GM23338 (cell line): ENCODE data around the gene ABR. TPM values are rescaled to one million over a fixed set of nuclear protein-coding genes. Genes with fewer than 3 reads are reported as not detected.

Source experiments
- ATAC-seq: fragments of 200-7000 bp; cut with Tn5 transposase; 3 replicates; pipeline ENCODE4 v1.9.1; 2020
- DNase-seq: peaks from one replicate; pipeline ENCODE4 v3.0.0-alpha.2; 2015; ENCODE audit warnings: low spot score
- H2AFZ ChIP-seq: fragments of 200-600 bp; sonication (generic); 2 replicates; pipeline ENCODE4 v1.8.0; 2016; ENCODE audit warnings: antibody characterized with exemption, mild to moderate bottlenecking, moderate library complexity
- H3F3A ChIP-seq: fragments of 200-600 bp; sonication (generic); replicated peaks from 2 replicates; pipeline ENCODE4 v1.8.0; 2017; ENCODE audit warnings: antibody characterized with exemption, mixed run types, low read depth
- H3K27ac ChIP-seq: fragments of 200-600 bp; sonication (generic); 2 replicates; pipeline ENCODE4 v1.6.1; 2016; ENCODE audit warnings: low read depth
- H3K27me3 ChIP-seq: fragments of 200-600 bp; sonication (generic); 2 replicates; pipeline ENCODE4 v1.8.0; 2016; ENCODE audit warnings: mild to moderate bottlenecking, mixed run types, moderate library complexity; ENCODE audit not compliant: insufficient read depth
- H3K36me3 ChIP-seq: fragments of 200-600 bp; sonication (generic); 2 replicates; pipeline ENCODE4 v1.8.0; 2016; ENCODE audit warnings: mild to moderate bottlenecking; ENCODE audit not compliant: insufficient read depth
- H3K4me1 ChIP-seq: fragments of 200-600 bp; sonication (generic); 2 replicates; pipeline ENCODE4 v1.8.0; 2016; ENCODE audit warnings: mild to moderate bottlenecking, moderate library complexity; ENCODE audit not compliant: insufficient read depth
- H3K4me2 ChIP-seq: fragments of 200-600 bp; sonication (generic); 2 replicates; pipeline ENCODE4 v1.7.1; 2017; ENCODE audit warnings: mixed run types
- H3K4me3 ChIP-seq: fragments of 200-600 bp; sonication (generic); 2 replicates; pipeline ENCODE4 v1.6.1; 2016; ENCODE audit warnings: mixed run types
- H3K79me2 ChIP-seq: fragments of 200-600 bp; sonication (generic); replicated peaks from 2 replicates; pipeline ENCODE4 v1.8.0; 2017; ENCODE audit warnings: mild to moderate bottlenecking; ENCODE audit not compliant: insufficient read depth
- H3K9me2 ChIP-seq: fragments of 200-600 bp; sonication (generic); 2 replicates; pipeline ENCODE4 v1.8.0; 2017; ENCODE audit not compliant: insufficient read depth
- H4K20me1 ChIP-seq: fragments of 200-600 bp; sonication (generic); replicated peaks from 2 replicates; pipeline ENCODE4 v1.8.0; 2017; ENCODE audit warnings: mild to moderate bottlenecking; ENCODE audit not compliant: insufficient read depth
- H3K27ac Mint-ChIP-seq: 2 replicates; pipeline ENCODE4 v1.8.0; 2020; ENCODE audit warnings: inconsistent platforms, mild to moderate bottlenecking, moderate library complexity, mixed read lengths
- H3K27me3 Mint-ChIP-seq: 3 replicates; pipeline ENCODE4 v1.8.0; 2022; ENCODE audit warnings: low read depth, mild to moderate bottlenecking, moderate library complexity, mixed read lengths, inconsistent platforms; ENCODE audit not compliant: insufficient read depth, poor library complexity
- H3K36me3 Mint-ChIP-seq: 3 replicates; pipeline ENCODE4 v1.8.0; 2021; ENCODE audit warnings: low read depth, mild to moderate bottlenecking, inconsistent platforms, moderate library complexity, mixed read lengths
- H3K4me1 Mint-ChIP-seq: 3 replicates; pipeline ENCODE4 v1.8.0; 2020; ENCODE audit warnings: mild to moderate bottlenecking, inconsistent platforms, mixed read lengths
- H3K4me3 Mint-ChIP-seq: 3 replicates; pipeline ENCODE4 v1.8.0; 2021; ENCODE audit warnings: moderate library complexity, mild to moderate bottlenecking, inconsistent platforms, mixed read lengths
- H3K9me3 Mint-ChIP-seq: 3 replicates; pipeline ENCODE4 v1.8.0; 2020; ENCODE audit warnings: moderate library complexity, mild to moderate bottlenecking, inconsistent platforms, mixed read lengths
- EZH2 ChIP-seq: fragments of 200-600 bp; sonication (generic); IDR thresholded peaks from one replicate; pipeline ENCODE4 v1.8.0; 2017; ENCODE audit warnings: antibody characterized with exemption, mild to moderate bottlenecking, low read depth; ENCODE audit not compliant: unreplicated experiment
- EZH2phosphoT487 ChIP-seq: fragments of 200-600 bp; sonication (generic); IDR thresholded peaks from one replicate; pipeline ENCODE4 v1.8.1; 2018; ENCODE audit warnings: antibody characterized with exemption; ENCODE audit not compliant: unreplicated experiment
- JUNB ChIP-seq: IDR thresholded peaks from one replicate; pipeline ENCODE4 v1.6.1; 2016; ENCODE audit warnings: antibody characterized with exemption; ENCODE audit not compliant: unreplicated experiment
- POLR2AphosphoS5 ChIP-seq: IDR thresholded peaks from 2 replicates; pipeline ENCODE4 v1.6.1; 2016; ENCODE audit warnings: antibody characterized with exemption, low read depth
- STAT1 ChIP-seq: IDR thresholded peaks from one replicate; pipeline ENCODE4 v1.6.1; 2016; ENCODE audit warnings: antibody characterized with exemption; ENCODE audit not compliant: unreplicated experiment
- ZNF114 ChIP-seq: fragments of 250-450 bp; sonication (Bioruptor Pico); IDR thresholded peaks from 2 replicates; pipeline ENCODE4 v1.5.0; 2020; ENCODE audit warnings: mild to moderate bottlenecking, moderate library complexity
- ZNF331 ChIP-seq: fragments of 250-450 bp; sonication (Bioruptor Pico); IDR thresholded peaks from 2 replicates; pipeline ENCODE4 v1.5.0; 2020; ENCODE audit warnings: low read depth, mild to moderate bottlenecking, moderate library complexity
- polyA plus RNA-seq: library from polyadenylated mRNA; unstranded; fragments of >200 nt; fragmentation: Nextera tagmentation; extraction: Ambion mirVana; gene quantifications from 2 replicates; pipeline ENCODE4 v1.2.1, GENCODE V29; 2016
- total RNA-seq: library from RNA; depleted of rRNA; stranded (reverse); fragments of >200 nt; shearing (Covaris generic); gene quantifications from 2 replicates; pipeline ENCODE4 v1.2.3, GENCODE V29; 2014
- TF ChIP-seq, protein P1 (sequence below): fragments of 250-450 bp; sonication (Bioruptor Pico); IDR thresholded peaks from 2 replicates; pipeline ENCODE4 v1.5.0; 2020; ENCODE audit warnings: mild to moderate bottlenecking, moderate library complexity
- TF ChIP-seq, protein P2 (sequence below): IDR thresholded peaks from 2 replicates; pipeline ENCODE4 v1.6.1; 2016; ENCODE audit warnings: antibody characterized with exemption
- TF ChIP-seq, protein P3 (sequence below): IDR thresholded peaks from one replicate; pipeline ENCODE4 v1.6.1; 2018; ENCODE audit warnings: antibody characterized with exemption; ENCODE audit not compliant: unreplicated experiment

ABR gene
- total and polyA plus RNA-seq, 2 experiments from 2014 or later = 15.0 to 27.7 TPM

DNA sequence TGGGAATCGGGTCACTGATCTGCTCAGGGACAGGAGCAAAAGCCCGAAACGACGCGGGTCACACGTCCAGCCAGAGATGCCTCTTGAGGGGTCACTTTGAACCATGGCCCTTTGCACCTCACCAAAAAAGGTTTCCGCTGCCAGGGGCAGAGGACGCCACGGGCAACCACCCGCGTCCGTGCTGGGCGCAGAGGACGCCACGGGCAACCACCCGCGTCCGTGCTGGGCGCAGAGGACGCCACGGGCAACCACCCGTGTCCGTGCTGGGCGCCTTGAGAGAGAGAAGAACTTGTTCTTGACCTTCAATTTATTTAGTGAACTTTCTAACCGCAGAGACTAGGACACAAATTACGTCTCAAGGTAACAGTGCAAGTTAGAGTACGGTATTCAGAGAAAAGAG is 147.4 kb downstream of the ABR start:
- TF ChIP-seq STAT1 = no peak
- TF ChIP-seq, protein P1, sequence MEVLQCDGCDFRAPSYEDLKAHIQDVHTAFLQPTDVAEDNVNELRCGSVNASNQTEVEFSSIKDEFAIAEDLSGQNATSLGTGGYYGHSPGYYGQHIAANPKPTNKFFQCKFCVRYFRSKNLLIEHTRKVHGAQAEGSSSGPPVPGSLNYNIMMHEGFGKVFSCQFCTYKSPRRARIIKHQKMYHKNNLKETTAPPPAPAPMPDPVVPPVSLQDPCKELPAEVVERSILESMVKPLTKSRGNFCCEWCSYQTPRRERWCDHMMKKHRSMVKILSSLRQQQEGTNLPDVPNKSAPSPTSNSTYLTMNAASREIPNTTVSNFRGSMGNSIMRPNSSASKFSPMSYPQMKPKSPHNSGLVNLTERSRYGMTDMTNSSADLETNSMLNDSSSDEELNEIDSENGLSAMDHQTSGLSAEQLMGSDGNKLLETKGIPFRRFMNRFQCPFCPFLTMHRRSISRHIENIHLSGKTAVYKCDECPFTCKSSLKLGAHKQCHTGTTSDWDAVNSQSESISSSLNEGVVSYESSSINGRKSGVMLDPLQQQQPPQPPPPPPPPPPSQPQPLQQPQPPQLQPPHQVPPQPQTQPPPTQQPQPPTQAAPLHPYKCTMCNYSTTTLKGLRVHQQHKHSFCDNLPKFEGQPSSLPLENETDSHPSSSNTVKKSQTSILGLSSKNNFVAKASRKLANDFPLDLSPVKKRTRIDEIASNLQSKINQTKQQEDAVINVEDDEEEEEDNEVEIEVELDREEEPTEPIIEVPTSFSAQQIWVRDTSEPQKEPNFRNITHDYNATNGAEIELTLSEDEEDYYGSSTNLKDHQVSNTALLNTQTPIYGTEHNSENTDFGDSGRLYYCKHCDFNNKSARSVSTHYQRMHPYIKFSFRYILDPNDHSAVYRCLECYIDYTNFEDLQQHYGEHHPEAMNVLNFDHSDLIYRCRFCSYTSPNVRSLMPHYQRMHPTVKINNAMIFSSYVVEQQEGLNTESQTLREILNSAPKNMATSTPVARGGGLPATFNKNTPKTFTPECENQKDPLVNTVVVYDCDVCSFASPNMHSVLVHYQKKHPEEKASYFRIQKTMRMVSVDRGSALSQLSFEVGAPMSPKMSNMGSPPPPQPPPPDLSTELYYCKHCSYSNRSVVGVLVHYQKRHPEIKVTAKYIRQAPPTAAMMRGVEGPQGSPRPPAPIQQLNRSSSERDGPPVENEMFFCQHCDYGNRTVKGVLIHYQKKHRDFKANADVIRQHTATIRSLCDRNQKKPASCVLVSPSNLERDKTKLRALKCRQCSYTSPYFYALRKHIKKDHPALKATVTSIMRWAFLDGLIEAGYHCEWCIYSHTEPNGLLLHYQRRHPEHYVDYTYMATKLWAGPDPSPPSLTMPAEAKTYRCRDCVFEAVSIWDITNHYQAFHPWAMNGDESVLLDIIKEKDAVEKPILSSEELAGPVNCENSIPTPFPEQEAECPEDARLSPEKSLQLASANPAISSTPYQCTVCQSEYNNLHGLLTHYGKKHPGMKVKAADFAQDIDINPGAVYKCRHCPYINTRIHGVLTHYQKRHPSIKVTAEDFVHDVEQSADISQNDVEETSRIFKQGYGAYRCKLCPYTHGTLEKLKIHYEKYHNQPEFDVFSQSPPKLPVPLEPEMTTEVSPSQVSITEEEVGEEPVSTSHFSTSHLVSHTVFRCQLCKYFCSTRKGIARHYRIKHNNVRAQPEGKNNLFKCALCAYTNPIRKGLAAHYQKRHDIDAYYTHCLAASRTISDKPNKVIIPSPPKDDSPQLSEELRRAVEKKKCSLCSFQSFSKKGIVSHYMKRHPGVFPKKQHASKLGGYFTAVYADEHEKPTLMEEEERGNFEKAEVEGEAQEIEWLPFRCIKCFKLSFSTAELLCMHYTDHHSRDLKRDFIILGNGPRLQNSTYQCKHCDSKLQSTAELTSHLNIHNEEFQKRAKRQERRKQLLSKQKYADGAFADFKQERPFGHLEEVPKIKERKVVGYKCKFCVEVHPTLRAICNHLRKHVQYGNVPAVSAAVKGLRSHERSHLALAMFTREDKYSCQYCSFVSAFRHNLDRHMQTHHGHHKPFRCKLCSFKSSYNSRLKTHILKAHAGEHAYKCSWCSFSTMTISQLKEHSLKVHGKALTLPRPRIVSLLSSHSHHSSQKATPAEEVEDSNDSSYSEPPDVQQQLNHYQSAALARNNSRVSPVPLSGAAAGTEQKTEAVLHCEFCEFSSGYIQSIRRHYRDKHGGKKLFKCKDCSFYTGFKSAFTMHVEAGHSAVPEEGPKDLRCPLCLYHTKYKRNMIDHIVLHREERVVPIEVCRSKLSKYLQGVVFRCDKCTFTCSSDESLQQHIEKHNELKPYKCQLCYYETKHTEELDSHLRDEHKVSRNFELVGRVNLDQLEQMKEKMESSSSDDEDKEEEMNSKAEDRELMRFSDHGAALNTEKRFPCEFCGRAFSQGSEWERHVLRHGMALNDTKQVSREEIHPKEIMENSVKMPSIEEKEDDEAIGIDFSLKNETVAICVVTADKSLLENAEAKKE = no peak
- no peaks in the 10 kb centered on the region; the same call in 1 of the 2 replicates for H4K20me1 ChIP-seq
- H3K36me3 ChIP-seq = no peaks in the 10 kb centered on the region
- H3K4me1 Mint-ChIP-seq = peaks cover 6% of the 10 kb centered on the region; the same call in 2 of the 3 replicates
- peak overlapping the region; percentile 76 for H3K4me3 Mint-ChIP-seq
- peaks cover 10% of the 10 kb centered on the region for H3K27me3 Mint-ChIP-seq
- no peak overlapping the region for H3K27ac ChIP-seq
- peaks cover 3% of the 10 kb centered on the region; the same call in 2 of the 3 replicates for H3K9me3 Mint-ChIP-seq
- no peaks in the 10 kb centered on the region for H3K9me2 ChIP-seq
- no peaks in the 10 kb centered on the region for H3K4me1 ChIP-seq
- H3F3A ChIP-seq = no peaks in the 10 kb centered on the region
- peak overlapping the region; percentile 77 for H3K4me3 ChIP-seq
- DNase-seq = no peak
- no peak overlapping the region for H2AFZ ChIP-seq
- no peaks in the 10 kb centered on the region; the same call in 1 of the 2 replicates for H3K27me3 ChIP-seq
- ATAC-seq = no peak
- H3K27ac Mint-ChIP-seq = no peak overlapping the region
- no peaks in the 10 kb centered on the region for H3K79me2 ChIP-seq
- peak overlapping the region; percentile 90 for H3K4me2 ChIP-seq
- H3K36me3 Mint-ChIP-seq = 0 out of 3 replicates have a peak, but pooled peaks cover 3% of the 10 kb centered on the region

DNA sequence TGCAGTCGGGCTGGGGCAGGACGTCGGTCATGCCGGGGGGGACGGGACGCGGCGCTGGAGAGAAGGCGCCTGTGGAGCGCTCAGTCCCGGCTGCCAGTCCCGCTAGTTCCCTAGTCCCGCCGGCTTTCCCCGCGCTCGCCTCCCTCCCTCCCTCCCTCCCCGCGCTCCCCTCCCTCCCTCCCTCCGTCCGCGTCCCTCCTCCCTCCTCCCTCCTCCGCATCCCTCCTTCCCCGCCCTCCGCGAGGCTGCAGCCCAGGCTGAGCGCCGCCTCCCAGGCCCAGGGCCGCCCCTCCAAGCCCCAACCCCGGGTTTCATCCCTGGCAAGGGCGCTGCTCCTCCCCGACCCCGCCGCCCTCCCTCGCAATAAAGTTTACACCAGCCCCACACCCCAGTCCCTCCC is 148.1 kb downstream of the ABR start:
- no peaks in the 10 kb centered on the region for H3F3A ChIP-seq
- no peaks in the 10 kb centered on the region for H3K4me1 ChIP-seq
- peak overlapping the region; percentile 90 for H3K4me2 ChIP-seq
- no peaks in the 10 kb centered on the region for H3K79me2 ChIP-seq
- Mint-ChIP-seq H3K27me3 (peaks cover 10% of the 10 kb centered on the region), H3K27ac (no peak overlapping the region), H3K9me3 (peaks cover 2% of the 10 kb centered on the region; the same call in 2 of the 3 replicates), H3K4me3 (peak overlapping the region; percentile 76; the same call in 2 of the 3 replicates), H3K36me3 (0 out of 3 replicates have a peak, but pooled peaks cover 3% of the 10 kb centered on the region), H3K4me1 (peaks cover 6% of the 10 kb centered on the region; the same call in 2 of the 3 replicates)
- no peaks in the 10 kb centered on the region for H3K9me2 ChIP-seq
- no peaks in the 10 kb centered on the region for H3K36me3 ChIP-seq
- peak overlapping the region; percentile 77 for H3K4me3 ChIP-seq
- H4K20me1 ChIP-seq = no peaks in the 10 kb centered on the region; the same call in 1 of the 2 replicates
- peak; percentile 75 for ATAC-seq
- H2AFZ ChIP-seq = no peak overlapping the region; the same call in 1 of the 2 replicates
- no peaks in the 10 kb centered on the region; the same call in 1 of the 2 replicates for H3K27me3 ChIP-seq
- H3K27ac ChIP-seq = no peak overlapping the region
- peak; percentile 79 for DNase-seq
- TF ChIP-seq, protein P2, sequence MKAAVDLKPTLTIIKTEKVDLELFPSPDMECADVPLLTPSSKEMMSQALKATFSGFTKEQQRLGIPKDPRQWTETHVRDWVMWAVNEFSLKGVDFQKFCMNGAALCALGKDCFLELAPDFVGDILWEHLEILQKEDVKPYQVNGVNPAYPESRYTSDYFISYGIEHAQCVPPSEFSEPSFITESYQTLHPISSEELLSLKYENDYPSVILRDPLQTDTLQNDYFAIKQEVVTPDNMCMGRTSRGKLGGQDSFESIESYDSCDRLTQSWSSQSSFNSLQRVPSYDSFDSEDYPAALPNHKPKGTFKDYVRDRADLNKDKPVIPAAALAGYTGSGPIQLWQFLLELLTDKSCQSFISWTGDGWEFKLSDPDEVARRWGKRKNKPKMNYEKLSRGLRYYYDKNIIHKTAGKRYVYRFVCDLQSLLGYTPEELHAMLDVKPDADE = no peak
- TF ChIP-seq EZH2phosphoT487 (no peak), JUNB (no peak), ZNF114 (CRISPR knock-in tag) (no peak), ZNF331 (no peak), EZH2 (no peak), POLR2AphosphoS5 (no peak)
- TF ChIP-seq, protein P3, sequence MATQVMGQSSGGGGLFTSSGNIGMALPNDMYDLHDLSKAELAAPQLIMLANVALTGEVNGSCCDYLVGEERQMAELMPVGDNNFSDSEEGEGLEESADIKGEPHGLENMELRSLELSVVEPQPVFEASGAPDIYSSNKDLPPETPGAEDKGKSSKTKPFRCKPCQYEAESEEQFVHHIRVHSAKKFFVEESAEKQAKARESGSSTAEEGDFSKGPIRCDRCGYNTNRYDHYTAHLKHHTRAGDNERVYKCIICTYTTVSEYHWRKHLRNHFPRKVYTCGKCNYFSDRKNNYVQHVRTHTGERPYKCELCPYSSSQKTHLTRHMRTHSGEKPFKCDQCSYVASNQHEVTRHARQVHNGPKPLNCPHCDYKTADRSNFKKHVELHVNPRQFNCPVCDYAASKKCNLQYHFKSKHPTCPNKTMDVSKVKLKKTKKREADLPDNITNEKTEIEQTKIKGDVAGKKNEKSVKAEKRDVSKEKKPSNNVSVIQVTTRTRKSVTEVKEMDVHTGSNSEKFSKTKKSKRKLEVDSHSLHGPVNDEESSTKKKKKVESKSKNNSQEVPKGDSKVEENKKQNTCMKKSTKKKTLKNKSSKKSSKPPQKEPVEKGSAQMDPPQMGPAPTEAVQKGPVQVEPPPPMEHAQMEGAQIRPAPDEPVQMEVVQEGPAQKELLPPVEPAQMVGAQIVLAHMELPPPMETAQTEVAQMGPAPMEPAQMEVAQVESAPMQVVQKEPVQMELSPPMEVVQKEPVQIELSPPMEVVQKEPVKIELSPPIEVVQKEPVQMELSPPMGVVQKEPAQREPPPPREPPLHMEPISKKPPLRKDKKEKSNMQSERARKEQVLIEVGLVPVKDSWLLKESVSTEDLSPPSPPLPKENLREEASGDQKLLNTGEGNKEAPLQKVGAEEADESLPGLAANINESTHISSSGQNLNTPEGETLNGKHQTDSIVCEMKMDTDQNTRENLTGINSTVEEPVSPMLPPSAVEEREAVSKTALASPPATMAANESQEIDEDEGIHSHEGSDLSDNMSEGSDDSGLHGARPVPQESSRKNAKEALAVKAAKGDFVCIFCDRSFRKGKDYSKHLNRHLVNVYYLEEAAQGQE = no peak
